ENCODE data around the gene DIPK2A.

DIPK2A gene, protein sequence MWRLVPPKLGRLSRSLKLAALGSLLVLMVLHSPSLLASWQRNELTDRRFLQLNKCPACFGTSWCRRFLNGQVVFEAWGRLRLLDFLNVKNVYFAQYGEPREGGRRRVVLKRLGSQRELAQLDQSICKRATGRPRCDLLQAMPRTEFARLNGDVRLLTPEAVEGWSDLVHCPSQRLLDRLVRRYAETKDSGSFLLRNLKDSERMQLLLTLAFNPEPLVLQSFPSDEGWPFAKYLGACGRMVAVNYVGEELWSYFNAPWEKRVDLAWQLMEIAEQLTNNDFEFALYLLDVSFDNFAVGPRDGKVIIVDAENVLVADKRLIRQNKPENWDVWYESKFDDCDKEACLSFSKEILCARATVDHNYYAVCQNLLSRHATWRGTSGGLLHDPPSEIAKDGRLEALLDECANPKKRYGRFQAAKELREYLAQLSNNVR

DNA sequence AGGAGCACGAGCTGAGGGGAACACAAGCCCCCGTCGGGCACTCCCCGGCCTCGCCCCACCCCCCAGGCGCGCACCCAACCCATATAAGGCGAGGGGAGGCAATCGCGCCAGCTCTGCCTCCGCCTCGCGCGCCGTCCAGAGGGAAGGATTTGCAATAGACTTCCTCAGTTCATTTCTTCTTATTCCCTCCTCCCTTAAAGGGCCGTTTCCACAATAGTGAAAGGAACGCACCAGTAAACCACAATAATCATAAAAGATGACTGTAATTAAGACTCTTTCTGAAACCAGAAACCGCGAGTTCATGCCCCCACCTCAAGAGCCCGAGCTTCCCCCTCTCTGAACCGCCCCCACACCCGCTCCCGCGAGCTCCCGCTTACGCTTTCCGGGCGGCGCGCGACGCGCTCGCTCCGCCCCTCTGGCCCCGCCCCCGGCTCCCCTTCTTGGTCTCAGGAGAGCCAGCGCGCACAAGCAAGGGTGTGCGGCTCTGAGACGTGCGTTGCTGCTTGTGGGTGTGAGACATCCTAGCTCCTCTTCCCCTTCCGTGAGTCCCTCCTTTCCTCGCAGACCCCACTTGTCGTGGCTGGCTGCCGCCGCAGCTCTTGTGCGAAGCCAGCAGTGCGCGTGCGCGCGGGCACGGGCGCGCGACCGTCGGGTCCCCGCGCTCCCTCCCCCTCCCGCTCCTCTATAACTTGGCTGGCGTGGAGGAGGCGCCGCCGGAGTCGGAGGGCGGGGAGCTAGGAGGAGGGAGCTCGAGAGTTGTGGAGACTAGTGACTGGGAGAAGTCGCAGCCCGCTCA lies at the start of gene DIPK2A:
DIPK2A (plus strand) TSS at position 465 of the 796 bp plus-strand sequence. CDS start 510 bp downstream, outside the sequence.
- DNase-seq (ENCODE audit: low spot score) = peak; percentile 89

DNA sequence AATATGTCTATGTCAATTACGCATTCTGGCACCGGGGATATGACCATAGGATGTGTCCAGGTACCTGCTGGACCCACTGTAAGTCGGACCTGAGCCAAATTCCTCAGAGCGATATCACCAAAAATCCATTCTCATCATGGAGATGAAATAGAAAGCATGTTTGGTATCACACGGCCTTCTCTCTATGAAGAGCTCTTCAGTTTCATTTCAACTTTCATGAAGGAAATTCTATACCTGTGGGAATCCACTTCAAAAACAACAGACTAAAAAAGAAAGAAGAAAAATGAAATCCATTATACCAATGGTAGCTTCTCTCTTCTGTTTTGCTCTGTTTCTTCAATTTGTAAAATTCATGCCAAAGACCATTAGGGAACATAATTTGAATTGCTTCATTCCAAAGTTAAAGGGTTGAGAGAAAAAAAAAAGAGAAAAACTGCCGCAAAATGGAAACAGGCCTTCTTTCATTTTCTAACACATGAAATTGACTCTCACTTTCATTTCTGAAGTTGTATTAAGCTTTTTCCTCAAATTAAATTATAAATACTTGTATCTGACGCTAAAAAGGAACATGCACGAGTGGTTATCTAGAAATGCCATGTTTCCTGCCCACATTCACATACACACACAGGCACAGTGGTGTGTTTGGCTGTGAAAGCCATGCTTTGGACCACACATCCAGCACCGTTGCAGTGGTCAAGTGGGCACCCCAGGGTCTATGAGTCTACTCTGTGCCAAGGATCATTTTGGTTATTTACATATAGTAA lies 46.9 kb upstream of the DIPK2A start:
- DNase-seq (ENCODE audit: low spot score) = no peak

DNA sequence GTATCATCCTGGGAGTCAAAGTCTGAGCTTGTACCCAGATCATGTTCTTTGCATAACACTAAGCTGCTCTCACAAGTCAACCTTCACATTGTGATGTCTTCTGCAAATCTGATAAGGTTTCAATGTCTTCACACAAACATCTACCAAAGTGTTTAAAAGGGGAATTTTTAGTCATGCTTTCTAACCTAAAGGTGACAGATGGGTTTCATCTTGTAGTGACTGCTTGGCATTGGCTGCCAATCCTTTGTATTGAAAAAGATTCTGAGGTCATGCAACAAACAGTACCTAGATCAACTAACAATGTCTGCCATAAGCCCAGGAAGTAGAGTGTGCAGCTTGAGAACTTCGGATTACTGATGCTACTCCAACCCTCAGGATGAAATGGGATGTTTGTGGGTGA lies 43.6 kb upstream of the DIPK2A start:
- no peak for DNase-seq (ENCODE audit: low spot score)

DNA sequence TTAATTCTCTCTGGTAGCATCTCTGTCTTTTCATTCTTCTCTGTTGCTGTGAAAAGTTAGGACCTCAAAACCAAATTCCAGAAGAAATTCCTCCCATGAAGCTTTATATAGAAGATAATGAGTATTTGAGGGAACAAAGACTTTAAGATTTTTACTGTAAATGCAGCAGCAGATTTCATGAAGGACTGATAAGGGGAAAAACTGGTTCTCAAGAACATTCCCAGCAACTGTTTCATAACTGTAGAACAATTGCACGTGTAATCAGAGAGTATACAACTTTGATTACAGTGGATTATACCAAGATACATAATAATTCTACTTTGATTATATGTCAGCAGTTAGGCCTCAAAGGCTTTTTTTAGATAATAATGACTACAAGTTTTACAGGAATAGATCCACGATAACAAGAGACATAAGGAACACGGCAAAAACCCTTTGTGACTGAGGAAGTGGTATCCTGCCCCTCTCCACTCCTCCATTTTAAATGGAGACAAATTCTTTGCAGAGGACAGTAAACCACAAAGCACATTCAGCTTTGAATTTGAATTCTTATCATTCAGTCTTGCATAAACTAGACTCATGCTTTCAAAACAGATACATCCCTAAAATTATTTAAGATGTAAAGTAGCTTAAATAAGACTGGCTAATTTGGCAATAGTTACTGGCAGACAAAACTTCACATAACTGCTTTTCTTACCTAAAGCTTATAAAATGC lies 42.9 kb upstream of the DIPK2A start:
- DNase-seq (ENCODE audit: low spot score) = no peak

DNA sequence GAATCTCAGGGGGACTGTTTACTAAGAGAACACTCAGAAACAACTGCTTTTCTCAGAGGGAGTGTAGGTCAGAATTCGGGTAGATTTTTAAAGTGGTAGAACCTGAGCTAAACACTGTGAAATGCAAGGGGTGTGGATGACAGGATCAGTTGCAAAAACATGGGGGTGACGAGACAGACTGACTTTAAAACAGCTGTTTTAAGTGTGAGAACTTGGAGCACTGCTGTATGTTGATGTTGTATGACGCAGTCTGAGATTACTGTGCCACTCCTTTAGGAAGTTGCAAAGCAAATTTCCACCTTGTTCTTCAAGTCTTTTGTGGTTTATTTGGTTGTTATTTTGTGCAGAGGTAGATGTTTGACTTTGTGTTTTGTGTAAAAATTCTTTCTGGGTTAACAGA lies 36.8 kb upstream of the DIPK2A start:
- DNase-seq (ENCODE audit: low spot score) = no peak

DNA sequence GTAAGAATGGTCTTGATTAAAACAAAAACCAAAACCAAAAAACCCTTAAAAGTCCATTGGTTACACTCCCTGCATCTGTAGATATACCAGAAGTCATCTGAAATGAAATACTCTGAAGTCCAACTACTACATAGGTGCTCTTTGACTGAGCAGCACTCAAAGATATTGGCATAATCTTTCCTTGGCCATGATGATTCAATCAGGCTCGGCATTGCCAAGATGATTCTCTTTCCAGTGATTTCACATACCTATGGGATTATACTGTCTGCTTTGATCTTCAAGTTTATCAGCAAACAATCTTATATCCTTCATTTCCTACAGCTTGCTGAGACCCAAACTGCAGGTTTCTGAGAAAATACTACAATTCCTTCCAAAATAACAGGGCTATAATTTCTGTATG lies 35.9 kb upstream of the DIPK2A start:
- DNase-seq (ENCODE audit: low spot score) = no peak

DNA sequence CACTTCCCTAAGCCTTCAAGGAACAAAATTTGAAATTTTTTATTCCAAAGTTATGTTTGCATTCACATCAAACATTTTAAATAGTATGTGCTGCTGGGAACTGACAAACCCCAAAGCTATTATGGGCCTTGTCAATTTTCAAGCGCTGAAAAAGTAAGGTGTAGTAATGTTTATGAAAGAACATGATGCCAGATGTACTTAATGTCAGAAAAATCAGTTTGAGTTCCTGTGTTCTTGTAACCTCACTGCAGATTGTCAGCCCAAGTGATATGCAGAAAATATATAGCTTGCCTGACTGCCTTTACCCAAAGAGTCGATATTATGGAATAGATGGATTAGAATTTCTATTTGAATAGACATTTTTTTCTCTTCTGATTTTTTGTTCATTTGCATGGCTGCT lies 20.8 kb upstream of the DIPK2A start:
- no peak for DNase-seq (ENCODE audit: low spot score)

DNA sequence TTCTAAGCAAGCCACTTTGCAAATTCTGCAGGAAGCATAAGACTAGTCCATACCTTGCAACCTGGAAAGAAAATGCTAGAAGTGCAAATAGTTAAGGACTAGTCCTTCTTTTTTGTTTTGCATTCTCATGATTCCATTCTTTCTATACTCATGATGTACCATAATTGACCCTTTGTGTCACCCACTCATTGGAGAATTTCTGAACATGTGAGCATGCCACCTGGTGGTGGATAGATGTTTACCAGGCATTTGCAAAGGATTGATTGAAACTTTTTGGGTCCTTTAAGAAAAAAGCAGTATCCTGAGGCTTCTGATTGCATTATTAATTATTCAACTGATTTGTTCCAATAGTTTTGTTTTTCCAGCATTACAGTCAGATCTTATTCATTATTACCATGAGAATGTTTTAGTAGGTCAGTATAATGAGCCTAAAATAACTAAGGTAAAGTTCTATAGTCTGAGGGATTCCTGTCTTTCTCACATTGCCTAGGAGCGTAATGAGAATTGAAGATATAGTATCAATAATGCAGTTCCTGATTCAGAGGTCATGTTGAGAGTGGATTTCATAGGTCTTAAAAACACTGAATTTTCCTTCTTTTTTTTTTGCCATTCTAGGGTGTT lies 20.2 kb upstream of the DIPK2A start:
- DNase-seq (ENCODE audit: low spot score) = peak; percentile 48

DNA sequence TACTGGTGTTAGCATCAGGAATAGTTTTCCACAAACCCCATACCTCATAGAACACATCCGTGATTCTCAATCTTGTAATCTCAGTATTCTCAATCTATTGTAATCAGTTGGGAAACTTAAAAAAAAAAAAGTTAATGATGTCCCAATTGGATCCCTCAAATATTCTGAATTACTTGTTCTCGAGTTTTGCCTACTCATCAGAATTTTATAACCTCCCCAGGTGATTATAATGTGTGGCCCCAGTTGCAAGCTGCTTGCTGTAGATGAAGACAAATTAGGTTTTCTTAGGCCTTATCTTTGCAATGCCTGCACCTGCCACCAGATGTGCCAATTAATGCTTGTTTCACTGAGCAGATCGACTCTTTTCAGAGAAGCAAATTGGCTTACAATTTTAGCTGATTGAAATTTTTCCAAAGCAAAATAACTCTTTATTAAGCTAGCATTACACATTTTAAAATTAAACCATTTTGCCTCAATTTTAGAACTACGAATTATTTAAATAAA lies 19.0 kb upstream of the DIPK2A start:
- DNase-seq (ENCODE audit: low spot score) = no peak

DNA sequence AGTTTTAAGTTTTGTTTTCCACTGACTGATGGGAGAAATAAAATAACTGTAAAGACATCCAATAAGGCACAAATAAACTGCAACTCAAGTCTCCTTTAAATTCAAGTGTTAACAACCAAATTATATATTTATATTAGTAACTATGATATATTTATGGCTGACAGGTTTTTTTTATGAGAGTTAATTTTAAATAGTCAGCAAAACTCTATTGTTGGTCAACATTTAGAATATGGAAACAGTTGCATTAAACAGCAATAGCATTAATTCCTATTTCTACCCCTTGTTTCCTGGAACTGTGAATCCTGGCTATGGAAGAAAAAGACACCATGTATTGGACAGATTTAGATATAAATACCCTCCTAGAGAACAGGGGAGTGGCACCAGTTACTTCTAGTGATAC lies 16.5 kb upstream of the DIPK2A start:
- no peak for DNase-seq (ENCODE audit: low spot score)

DNA sequence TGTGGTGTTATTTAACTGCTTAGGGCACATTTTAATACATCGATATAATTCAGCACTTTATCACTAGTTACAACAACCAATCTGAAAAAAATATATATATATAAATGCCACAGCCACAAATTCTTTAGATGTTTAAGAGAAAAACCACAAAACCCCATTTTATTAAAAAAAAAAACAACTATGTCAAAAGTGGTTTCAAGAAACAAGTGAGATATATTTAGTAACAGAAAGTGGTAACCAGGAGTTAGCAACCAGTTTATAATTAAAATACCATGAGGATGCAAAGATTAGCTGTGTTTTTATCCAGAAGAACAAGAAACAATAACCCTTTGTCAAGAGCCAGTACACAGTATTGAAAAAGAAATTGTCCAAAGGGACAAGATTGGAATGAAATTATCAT lies 14.8 kb upstream of the DIPK2A start:
- DNase-seq (ENCODE audit: low spot score) = no peak

DNA sequence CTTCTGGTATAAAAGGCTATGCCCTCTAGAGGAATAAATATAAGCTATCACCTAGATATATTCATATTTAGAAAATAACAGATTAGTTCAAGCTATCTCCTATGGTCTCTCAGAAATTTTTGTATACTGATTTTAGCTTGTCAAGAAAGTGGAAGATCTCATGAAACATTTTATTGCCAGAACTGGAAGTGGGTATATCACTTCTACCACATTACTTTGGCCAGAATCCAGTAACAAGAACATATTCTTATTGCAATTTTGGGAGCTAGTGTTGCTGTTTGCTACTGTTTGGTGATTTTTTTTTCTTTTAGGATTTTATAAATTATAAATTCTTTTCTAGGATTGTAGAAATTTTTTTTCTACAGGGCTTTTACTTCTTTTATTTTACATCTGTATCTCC lies 14.2 kb upstream of the DIPK2A start:
- DNase-seq (ENCODE audit: low spot score) = no peak

DNA sequence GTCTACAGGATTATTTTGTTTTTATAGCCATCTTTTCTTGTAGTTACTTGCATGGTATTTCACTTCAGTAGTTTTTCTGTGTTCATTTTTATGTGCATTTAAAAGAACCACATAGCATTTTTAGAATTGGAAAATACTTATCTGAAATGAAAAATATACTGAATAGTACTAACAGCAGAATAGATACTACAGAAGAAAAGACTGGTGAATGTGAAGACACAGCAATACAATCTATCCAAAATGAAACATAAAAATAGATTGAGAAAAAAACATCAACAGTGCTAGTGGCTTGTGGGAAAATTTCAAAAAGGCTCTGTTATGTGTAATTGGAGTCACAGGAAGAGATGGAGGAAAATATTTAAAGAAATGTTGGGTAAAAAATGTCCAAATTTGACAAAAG lies 12.7 kb upstream of the DIPK2A start:
- no peak for DNase-seq (ENCODE audit: low spot score)

DNA sequence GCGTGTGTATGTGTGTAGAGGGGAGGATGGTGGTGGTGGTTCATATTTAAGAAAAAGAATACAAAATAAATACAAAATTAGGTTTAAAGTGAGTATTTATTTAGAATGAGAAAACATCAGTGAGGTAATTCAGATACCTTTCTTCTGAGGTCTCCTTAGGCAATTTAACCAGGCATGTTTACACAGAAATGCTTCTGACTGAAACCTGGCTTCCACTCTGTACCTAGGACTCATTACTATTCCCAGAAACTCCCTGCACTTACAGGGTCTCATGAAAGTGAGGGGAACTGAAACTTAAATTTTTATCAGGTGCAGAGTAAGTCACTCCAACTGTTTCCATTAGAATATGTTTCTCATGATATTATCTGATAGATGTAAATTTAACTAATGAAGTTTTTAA lies 10.3 kb upstream of the DIPK2A start:
- DNase-seq (ENCODE audit: low spot score) = no peak

DNA sequence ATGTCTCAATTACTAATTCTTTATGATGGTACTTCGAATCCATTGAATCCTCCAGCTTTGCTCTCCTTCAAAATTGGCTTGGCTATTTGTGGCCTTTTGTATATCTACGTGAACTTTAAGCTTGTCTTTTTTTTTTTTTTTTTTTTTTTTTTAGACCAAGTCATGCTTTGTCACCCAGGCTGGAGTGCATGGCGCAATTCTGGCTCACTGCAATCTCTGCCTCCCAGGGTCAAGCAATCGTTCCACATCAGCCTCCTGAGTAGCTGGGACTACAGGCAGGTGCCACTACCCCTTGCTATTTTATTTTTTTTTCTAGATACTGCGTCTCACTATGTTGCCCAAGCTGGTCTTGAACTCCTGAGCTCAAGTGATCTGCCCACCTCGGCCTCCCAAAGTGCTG lies 7.7 kb upstream of the DIPK2A start:
- no peak for DNase-seq (ENCODE audit: low spot score)

DNA sequence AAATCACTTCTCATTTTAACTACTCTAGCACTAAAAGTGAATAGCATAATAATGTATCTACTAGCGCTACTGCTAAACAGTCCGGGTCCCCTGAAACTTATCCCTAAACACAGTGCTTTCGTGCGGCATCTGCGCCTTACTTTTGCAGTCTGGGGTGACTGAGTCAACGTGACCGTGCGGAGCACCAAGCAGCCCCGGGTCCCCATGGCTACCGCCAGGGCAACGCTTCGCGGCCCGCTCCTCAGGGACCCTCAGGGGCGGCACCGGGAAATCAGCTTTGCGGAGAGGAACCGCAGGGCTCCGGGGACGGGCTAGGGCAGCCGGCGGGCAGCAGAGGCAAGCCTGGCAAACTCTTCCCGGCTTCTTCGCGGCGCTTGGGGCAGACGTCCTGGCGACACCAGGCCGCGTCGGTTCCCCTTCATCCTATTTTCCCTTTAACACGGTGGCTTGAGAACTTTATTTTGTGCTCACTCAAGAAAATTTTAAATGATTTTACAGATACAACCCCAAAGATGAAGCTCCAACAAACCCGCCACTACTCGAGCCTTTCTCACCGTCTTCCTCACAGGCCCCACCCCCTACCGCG lies 757 bp upstream of the DIPK2A start:
- DNase-seq (ENCODE audit: low spot score) = no peak

DNA sequence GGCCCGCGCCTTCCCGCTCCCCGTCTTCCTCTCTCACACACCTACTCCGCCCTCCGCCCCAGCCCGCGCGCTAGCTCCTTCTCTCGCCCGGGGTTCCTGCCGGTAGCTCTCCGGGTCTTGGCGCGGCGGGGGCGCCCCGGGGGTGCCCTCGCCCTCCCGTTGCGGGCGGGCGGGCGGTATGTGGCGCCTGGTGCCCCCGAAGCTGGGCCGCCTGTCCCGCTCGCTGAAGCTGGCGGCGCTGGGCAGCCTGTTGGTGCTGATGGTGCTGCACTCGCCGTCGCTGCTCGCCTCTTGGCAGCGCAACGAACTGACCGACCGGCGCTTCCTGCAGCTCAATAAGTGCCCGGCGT lies 507 bp downstream of the DIPK2A start:
- DNase-seq (ENCODE audit: low spot score) = peak; percentile 21

DNA sequence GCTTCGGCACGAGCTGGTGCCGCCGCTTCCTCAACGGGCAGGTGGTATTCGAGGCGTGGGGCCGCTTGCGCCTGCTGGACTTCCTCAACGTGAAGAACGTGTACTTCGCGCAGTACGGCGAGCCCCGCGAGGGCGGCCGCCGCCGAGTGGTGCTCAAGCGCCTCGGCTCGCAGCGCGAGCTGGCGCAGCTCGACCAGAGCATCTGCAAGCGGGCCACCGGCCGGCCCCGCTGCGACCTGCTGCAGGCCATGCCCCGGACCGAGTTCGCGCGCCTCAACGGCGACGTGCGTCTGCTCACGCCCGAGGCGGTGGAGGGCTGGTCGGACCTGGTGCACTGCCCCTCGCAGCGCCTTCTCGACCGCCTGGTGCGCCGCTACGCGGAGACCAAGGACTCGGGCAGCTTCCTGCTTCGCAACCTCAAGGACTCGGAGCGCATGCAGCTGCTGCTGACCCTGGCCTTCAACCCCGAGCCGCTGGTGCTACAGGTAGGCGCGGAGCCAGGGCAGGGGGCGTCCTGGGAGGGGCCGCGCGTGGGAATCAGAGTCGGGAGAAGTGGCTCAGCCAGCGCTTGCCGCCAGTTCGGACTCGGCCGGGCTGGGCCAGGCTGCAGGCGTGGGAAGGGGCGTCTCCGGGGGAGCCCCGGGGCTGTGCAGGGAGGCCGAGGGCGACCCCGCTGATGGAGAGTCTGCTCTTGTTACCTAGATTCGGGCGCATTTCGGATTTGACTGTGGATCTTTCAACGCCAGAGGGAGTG lies 1.1 kb downstream of the DIPK2A start:
- peak; percentile 62 for DNase-seq (ENCODE audit: low spot score)

DNA sequence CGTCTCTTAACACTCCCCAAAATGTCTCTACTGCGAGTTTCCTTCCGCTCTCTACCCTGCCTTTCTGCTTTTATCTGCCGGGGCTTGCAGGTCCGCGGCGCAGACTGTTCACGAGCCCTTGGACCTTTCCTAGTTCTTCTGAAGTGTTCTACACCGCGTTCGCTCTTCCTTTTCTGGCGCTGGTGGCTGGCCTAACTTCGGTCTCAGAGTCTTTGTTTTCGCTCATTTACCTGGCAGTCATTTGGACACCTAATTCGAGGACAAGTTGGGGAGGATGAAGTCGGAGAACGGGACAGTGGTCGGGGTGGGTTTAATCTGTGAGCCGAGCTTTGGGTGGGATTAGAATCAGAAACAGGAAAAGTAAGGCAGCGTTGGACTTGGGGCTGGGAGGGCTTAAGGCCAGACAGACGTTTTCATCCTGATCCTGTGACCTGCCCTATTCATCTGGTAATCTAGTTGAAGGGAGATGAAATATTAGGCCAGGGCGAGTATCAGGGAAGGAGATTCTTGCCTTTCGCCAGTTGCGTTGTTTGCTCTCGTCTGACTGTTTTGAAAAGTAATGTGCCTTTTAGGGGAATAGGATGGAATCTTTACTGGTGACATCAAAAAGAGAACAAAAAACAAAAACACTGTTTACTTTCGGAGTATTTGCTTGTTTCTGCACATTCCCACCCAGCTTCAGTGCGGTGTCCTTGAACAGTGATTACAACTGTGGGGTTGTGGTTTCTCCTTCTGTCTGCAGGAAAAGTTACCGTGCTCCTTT lies 1.8 kb downstream of the DIPK2A start:
- DNase-seq (ENCODE audit: low spot score) = no peak
